Measurements from ENCODE around the gene CBFA2T2. TPM values are rescaled to one million over a fixed set of nuclear protein-coding genes. Genes with fewer than 3 reads are reported as not detected.

The CBFA2T2 gene
- total and polyA plus RNA-seq, 2 donors (not counting 1 experiment from before 2014, with no cell fraction given): 26.9 to 30.0 TPM

DNA sequence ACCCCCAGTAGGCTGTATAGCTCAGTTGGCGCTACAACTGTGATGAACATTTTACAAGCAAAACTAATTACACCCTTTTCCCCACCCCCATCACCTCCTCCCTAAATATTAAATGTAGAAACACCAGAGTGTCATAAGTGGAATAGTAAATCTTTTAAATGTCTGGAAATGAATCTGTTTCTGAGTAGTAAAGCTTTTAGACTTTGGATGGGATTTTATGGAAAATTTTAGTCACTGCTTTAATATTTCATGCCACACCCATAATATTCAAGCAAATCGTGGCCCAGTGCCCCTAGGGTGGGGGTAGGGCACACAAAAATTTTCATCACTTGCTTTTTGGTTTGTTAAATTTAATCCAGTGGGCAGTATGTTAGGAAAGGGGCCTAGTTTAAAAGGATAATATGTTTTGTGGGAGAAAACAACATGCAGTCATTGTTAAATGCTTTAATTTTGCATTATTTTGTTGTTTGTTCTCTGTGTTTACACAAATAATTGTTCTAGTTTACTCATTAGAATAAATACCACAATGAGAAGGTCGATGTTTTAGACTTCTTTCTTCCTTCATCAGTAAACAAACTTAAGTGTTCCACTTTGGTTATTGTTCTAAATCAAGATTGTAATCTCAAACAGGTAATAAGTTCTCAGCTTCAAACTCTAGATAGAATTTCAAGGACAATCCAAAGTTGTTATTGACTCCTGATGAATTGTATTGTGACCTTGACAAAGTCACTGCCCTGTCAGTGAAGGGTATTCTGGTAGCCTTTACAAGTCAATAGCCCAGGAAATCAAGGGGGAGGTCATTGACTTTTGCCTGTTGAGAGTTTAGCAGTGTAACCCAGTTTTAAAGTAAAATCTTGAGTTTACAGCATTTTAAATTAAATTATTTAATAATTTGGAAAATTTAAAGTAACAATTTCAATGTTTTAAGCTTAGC, 79.2 kb downstream of the CBFA2T2 start:
- intact Hi-C loops (cut with micrococcal nuclease): loop anchor here (2.0 kb wide), 1 partner anchor 14 kb away; no protein-coding TSS in a partner anchor
- Mint-ChIP-seq H3K9me3 (ENCODE audit: insufficient read depth) (no peaks in the 10 kb centered on the region), H3K27ac (no peak overlapping the region), H3K4me3 (peak overlapping the region; percentile 42), H3K27me3 (no peaks in the 10 kb centered on the region), H3K4me1 (peaks cover 43% of the 10 kb centered on the region)
- CTCF ChIA-PET: interaction anchor here (1.4 kb wide), 1 partner anchor 14 kb away, joined by 3 read pairs; no protein-coding TSS in a partner anchor
- DNase-seq: no peak
- peak; percentile 17 for ATAC-seq (ENCODE audit: low read depth)
- no peak for TF ChIP-seq EZH2 (IDR thresholded peaks at IDR 0.05; ENCODE audit: borderline replicate concordance, insufficient read depth, low read depth, low read length, poor library complexity, severe bottlenecking)
- TF ChIP-seq, protein P1, sequence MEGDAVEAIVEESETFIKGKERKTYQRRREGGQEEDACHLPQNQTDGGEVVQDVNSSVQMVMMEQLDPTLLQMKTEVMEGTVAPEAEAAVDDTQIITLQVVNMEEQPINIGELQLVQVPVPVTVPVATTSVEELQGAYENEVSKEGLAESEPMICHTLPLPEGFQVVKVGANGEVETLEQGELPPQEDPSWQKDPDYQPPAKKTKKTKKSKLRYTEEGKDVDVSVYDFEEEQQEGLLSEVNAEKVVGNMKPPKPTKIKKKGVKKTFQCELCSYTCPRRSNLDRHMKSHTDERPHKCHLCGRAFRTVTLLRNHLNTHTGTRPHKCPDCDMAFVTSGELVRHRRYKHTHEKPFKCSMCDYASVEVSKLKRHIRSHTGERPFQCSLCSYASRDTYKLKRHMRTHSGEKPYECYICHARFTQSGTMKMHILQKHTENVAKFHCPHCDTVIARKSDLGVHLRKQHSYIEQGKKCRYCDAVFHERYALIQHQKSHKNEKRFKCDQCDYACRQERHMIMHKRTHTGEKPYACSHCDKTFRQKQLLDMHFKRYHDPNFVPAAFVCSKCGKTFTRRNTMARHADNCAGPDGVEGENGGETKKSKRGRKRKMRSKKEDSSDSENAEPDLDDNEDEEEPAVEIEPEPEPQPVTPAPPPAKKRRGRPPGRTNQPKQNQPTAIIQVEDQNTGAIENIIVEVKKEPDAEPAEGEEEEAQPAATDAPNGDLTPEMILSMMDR (IDR thresholded peaks at IDR 0.05): no peak
- Histone ChIP-seq H3K9me3 (ENCODE audit: control extremely low read depth in 1 of 3, control insufficient read depth in 2 of 3, insufficient read depth in 1 of 3, low read length in 2 of 3) (peaks cover 0 to 1% (median 0%) of the 10 kb centered on the region in 3 donors), H3K27me3 (replicated peaks in 1 of 4; ENCODE audit: control extremely low read depth in 1 of 4, control insufficient read depth in 3 of 4, insufficient read depth in 4 of 4, low read length in 3 of 4) (no peaks in the 10 kb centered on the region), H4K20me1 (ENCODE audit: control insufficient read depth, insufficient read depth, low read length, poor library complexity, severe bottlenecking) (no peaks in the 10 kb centered on the region), H3K36me3 (replicated peaks in 1 of 2; ENCODE audit: control extremely low read depth in 1 of 2, control insufficient read depth in 1 of 2, extremely low read depth in 1 of 2, insufficient read depth in 2 of 2, low read length in 1 of 2) (peaks cover 0 to 2% of the 10 kb centered on the region in 2 experiments), H3K27ac (ENCODE audit: low read length in 2 of 2) (no peak overlapping the region), H3K4me3 (ENCODE audit: control extremely low read depth in 1 of 5, extremely low read depth in 1 of 5, insufficient read depth in 1 of 5, low read depth in 2 of 5, low read length in 4 of 5) (no peak overlapping the region), H3K4me2 (replicated peaks; ENCODE audit: low read depth, low read length, poor library complexity, severe bottlenecking) (peak overlapping the region; percentile 27), H3K9ac (ENCODE audit: low read length) (no peak overlapping the region), H2AFZ (ENCODE audit: insufficient read depth, low read depth, low read length, poor library complexity, severe bottlenecking) (no peak overlapping the region), H3K4me1 (ENCODE audit: control insufficient read depth in 2 of 2, insufficient read depth in 2 of 2, low read length in 2 of 2) (peaks cover 20 to 23% of the 10 kb centered on the region in 2 donors), H3K79me2 (ENCODE audit: control insufficient read depth, insufficient read depth, low read length) (peaks cover 71% of the 10 kb centered on the region)
- POLR2A ChIA-PET: no interaction called here
- no CpG with 5 or more reads among the region's 3 CpGs for WGBS (ENCODE audit: insufficient coverage)

Data from B cell (primary cell).